HUES64 (cell line): ENCODE measurements around the gene PARP4.
"Not testable (repeated sequence)": the region's sequence is repeated elsewhere in the genome, so short reads cannot be mapped to it uniquely, and the experiment has no call there.

Source experiments
- H3K27ac ChIP-seq: 2 replicates; pipeline ENCODE4 v1.7.0; 2013; ENCODE audit warnings: low read depth, low read length, inconsistent platforms
- H3K27me3 ChIP-seq: 2 replicates; pipeline ENCODE4 v1.6.1; 2013; ENCODE audit warnings: mild to moderate bottlenecking, low read length; ENCODE audit not compliant: insufficient read depth
- H3K36me3 ChIP-seq: 2 replicates; pipeline ENCODE4 v1.6.1; 2013; ENCODE audit warnings: mild to moderate bottlenecking, low read length; ENCODE audit not compliant: insufficient read depth
- H3K4me1 ChIP-seq: 2 replicates; pipeline ENCODE4 v1.6.1; 2013; ENCODE audit warnings: mild to moderate bottlenecking, low read length, moderate library complexity; ENCODE audit not compliant: insufficient read depth
- H3K4me3 ChIP-seq: 2 replicates; pipeline ENCODE4 v1.5.1; 2013; ENCODE audit warnings: mild to moderate bottlenecking, low read length, moderate library complexity
- H3K9ac ChIP-seq: 2 replicates; pipeline ENCODE4 v1.6.1; 2013; ENCODE audit warnings: mild to moderate bottlenecking, low read depth, low read length
- H3K9me3 ChIP-seq: 2 replicates; pipeline ENCODE4 v1.6.1; 2013; ENCODE audit warnings: low read depth, low read length; ENCODE audit not compliant: insufficient read depth
- WGBS: fragments of 150-250, 120-280 bp; methylation state at CpG from one replicate; pipeline ENCODE4 v1.1.7; 2013; ENCODE audit warnings: missing lambda C conversion rate; 5-methylcytosine and 5-hydroxymethylcytosine counted together

PARP4 gene

DNA sequence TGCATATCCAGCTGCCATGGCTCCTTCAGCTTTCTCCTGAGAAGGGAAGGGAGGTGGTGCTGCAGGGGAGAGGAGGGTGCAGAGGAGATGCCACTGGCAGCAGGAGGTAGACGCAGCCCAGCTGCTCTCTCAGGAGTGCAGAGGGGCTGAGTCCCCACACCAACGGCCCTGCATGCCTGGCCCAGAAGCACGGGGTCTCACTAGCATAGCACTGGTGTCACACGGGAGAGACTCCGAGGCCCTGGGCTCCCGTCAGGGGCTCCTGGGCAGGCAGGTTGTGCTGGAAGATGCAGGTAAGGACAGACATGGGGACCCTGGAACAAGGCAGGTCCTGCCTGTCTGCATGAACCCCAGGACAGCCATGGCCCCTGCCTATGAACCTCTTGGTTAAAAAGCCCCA lies 123.1 kb downstream of the PARP4 start:
- no peaks in the 10 kb centered on the region for H3K9me3 ChIP-seq
- H3K4me1 ChIP-seq: no peaks in the 10 kb centered on the region

DNA sequence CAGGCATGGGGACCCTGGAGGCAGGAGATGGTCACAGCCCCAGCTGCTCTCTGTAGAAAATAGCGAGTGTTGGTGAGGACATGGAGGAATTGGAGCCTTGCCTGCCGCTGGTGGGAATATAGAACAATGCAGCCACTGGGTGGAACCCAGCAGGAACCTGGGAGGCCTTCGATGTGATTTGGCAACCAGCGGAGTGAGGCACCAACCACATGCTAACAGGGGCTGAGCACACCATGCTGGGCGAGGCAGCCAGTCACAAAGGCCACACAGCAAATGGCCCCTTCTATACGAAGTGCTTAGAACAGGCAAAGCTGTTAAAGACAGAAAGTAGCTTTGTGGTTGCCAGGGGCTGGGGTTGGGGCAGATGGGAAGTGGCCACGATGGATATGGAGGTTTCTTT lies 123.8 kb downstream of the PARP4 start:
- H3K27ac ChIP-seq, H3K9me3 ChIP-seq, H3K27me3 ChIP-seq, H3K4me3 ChIP-seq, H3K9ac ChIP-seq, H3K36me3 ChIP-seq, H3K4me1 ChIP-seq: not testable (repeated sequence)
- WGBS: 70% methylated on average over 6 of the region's 7 CpGs

More for the DNA sequence above, 123.1 kb downstream of the PARP4 start:
- 88% methylated on average over 6 of the region's 6 CpGs for WGBS
- H3K36me3 ChIP-seq: no peaks in the 10 kb centered on the region
- H3K27ac ChIP-seq: no peak overlapping the region
- H3K27me3 ChIP-seq: no peaks in the 10 kb centered on the region
- no peak overlapping the region for H3K4me3 ChIP-seq
- no peak overlapping the region for H3K9ac ChIP-seq

DNA sequence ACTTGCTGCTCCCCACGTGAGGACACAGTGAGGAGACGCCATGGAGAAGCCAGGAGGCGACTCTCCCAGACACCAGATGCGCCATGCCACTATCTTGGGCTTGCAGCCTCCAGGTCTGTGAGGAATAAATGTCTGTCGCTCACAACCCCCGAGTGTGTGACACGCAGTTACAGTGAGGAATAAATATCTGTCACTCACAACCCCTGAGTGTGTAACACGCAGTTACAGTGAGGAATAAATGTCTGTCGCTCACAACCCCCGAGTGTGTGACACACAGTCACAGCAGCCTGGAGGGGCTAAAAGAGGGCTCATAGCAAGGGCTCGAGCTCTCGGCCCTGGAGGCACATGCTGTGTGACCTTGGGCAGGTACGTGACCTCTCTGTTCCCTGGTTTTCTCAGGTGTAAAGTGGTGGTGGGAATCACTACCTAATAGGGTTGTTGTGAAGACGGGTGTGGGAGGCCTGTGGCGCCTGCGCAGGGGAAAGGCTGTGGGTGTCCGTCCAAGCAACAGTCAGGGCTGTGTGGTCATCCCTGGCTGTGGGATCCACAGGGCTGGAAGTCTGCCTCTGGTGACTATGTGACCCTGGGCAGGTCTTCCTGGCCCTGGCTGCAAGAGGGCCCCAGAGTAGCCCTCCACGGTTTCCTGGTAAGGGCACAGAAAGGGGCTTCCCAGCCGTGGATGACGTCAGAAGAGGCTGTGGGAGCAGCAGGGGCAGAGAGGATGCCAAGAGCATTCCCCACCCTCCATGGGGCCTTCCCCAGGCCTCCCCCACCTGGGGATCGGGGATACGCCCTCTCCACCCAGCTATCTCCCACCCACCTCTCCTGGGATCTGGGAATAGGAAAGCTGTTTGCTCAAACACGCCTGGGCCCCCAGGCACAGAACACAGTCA lies 125.5 kb downstream of the PARP4 start:
- no peaks in the 10 kb centered on the region for H3K27me3 ChIP-seq
- no peaks in the 10 kb centered on the region for H3K9me3 ChIP-seq
- WGBS: 86% methylated on average over 23 of the region's 23 CpGs
- no peak overlapping the region for H3K4me3 ChIP-seq
- no peaks in the 10 kb centered on the region for H3K4me1 ChIP-seq
- no peak overlapping the region for H3K27ac ChIP-seq
- no peak overlapping the region for H3K9ac ChIP-seq
- H3K36me3 ChIP-seq: no peaks in the 10 kb centered on the region

DNA sequence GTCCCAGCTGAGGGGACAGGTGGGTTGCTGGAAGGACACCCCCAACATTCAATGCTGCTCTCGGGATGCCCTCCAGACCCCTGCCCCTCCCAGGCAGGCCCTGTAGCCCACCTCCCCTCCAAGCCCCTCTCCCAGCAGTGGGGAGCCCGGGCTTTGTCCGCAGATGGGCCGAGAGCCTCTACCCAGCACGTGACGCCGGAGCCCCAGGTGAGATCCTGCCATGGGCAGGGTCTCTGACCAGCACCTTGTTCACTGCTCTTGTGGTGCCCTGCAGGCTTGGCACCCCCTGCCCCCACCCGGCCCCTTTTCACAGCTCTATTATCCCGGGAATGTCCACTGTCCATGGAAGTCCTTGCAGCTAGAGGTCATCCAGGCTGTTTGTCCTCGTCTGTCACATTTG lies 126.7 kb downstream of the PARP4 start:
- H3K27ac ChIP-seq: no peak overlapping the region
- no peak overlapping the region for H3K9ac ChIP-seq
- no peaks in the 10 kb centered on the region for H3K9me3 ChIP-seq
- WGBS: 96% methylated on average over 10 of the region's 10 CpGs
- no peaks in the 10 kb centered on the region for H3K36me3 ChIP-seq
- H3K27me3 ChIP-seq: no peaks in the 10 kb centered on the region
- 0 out of 2 replicates have a peak, but pooled peaks cover 4% of the 10 kb centered on the region for H3K4me1 ChIP-seq
- H3K4me3 ChIP-seq: no peak overlapping the region

DNA sequence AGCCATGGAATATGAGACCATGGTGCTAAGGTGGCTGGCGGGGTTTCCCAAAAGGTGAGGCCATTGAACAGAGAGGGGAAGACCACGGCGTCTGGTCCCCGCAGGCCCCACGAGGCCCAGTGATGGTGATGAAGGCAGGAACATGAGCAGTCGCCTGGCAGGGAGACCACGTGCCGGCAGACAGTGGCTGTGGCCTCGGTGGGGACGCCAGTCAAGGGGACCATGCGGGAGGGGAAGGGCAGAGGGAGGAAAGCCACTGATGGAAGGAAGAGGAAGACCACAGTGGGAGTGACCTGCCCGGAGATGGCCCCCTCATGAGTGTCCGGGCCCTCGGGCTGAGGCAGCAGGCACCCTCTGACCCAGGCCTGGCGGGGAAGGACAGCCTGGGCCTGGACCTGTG lies 127.6 kb downstream of the PARP4 start:
- 96% methylated on average over 14 of the region's 15 CpGs for WGBS
- not testable (repeated sequence) for H3K9ac ChIP-seq, H3K27ac ChIP-seq

DNA sequence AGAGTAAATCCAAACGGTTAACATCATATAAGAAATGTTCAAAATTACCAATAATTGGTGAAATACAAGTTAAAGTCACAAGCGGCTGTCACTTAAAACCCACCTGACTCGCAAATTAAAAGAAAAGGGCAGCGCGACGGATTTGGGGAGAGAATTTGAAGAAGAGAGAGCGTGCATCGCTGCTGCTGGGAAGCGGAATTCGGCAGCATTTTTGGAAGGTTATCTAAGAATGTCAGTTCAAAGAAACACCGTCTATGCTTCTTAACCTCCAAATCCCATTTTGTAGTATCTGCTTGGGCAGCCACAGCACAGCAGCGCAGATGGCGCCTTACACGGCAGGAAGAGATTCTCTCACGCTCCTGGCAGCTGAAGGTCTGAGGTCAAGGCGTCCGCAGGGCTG lies 128.5 kb downstream of the PARP4 start:
- H3K9me3 ChIP-seq, H3K27me3 ChIP-seq, H3K4me3 ChIP-seq, H3K4me1 ChIP-seq, H3K36me3 ChIP-seq, H3K9ac ChIP-seq, H3K27ac ChIP-seq: not testable (repeated sequence)
- 95% methylated on average over 16 of the region's 17 CpGs for WGBS

More for the DNA sequence above, 127.6 kb downstream of the PARP4 start:
- H3K36me3 ChIP-seq, H3K9me3 ChIP-seq, H3K4me3 ChIP-seq, H3K27me3 ChIP-seq, H3K4me1 ChIP-seq: not testable (repeated sequence)

DNA sequence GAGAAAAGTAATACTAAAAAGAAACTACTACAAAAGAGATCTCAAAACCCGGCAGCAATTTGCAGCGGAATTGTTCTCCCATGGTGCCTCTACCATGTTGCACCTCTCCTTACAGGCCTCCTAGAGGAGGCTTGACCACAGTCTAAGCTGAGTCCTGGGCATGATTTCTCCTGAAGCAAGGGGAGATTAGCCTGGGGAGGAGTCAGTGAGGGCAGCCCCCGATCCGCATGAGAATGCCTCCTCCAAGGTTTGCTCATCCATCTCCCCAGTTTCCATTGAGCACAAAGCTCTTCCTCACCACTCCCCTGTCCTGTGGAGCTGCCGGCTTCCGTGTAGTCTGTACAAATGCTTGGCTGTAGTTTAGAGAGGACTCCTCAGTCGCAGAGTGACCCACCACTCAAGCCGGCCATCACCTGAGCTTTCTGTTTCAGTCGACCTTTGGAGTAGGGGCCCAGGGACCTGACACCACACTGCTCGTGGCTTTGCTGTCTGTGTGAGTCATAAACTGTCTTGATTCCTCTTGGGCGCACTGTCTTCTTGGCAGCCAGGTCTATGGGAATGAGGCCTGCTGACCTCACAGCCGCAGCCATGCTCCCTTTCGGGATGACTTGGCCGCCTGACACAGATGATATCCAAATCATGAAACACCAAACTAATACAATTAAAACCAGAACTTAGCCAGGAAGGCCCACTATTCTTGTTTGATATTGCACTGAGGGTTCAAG lies 130.9 kb downstream of the PARP4 start:
- Histone ChIP-seq H3K36me3 (no peaks in the 10 kb centered on the region), H3K9ac (no peak overlapping the region), H3K27ac (no peak overlapping the region), H3K27me3 (no peaks in the 10 kb centered on the region), H3K4me1 (0 out of 2 replicates have a peak, but pooled peaks cover 4% of the 10 kb centered on the region), H3K9me3 (no peaks in the 10 kb centered on the region), H3K4me3 (no peak overlapping the region)
- WGBS: 82% methylated on average over 14 of the region's 14 CpGs

DNA sequence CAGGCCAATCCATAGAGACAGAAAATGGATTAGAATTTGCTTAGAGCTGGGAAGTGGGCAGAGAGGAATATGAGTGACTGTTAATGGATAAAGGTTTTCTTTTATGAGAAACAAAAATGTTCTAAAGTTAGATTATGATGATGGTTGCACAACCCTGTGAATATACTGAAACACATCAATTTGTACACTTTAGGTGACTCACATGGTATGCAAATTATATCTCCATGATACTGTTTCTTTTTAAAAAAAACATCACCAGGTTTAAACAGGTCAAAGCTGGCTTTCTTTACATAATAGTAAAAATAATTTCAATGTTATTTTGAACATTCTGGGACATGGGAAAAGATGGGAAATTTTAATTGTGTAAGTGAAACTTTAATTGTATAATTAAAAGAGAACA lies 131.7 kb downstream of the PARP4 start:
- H3K9ac ChIP-seq, H3K4me1 ChIP-seq, H3K27ac ChIP-seq, H3K4me3 ChIP-seq, H3K9me3 ChIP-seq, H3K27me3 ChIP-seq, H3K36me3 ChIP-seq: not testable (repeated sequence)

DNA sequence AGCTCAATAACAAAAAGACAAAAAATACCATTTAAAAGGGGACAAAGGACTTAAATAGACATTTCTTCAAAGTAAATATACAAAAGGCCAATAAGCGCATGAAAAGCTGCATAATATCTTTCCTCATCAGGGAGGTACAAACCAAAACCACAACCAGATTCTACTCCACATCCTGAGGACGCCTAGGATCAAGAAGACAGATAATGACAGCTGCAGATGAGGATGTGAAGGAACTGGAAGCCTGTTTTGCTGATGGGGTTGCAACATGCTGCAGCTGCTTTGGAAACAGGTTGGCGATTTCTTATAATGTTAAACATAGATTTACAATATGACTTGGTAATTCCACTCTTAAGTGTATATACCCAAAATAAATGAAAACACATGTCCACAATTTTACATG lies 132.4 kb downstream of the PARP4 start:
- not testable (repeated sequence) for H3K4me1 ChIP-seq, H3K9ac ChIP-seq, H3K27ac ChIP-seq, H3K27me3 ChIP-seq, H3K36me3 ChIP-seq, H3K4me3 ChIP-seq, H3K9me3 ChIP-seq
- WGBS: 100% methylated on average over 1 of the region's 3 CpGs

DNA sequence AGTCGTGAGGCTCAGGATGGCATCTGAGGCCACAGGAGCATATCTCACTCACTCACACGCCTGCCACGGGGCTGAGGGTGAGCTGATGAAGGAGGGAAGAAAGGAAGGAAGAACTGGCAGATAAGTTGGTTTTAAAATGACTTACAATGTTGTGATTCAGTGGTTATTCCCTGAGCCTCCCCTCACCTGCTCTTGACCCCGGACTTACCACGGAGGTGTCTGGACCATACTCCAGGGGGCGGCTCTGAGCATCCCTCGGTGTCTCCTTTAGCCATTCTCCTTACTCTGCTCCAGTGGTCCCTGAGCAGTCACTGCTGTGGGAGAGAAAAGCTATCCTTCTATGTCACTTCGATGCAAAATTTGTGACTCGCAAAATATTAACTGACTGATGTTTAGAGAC lies 141.3 kb downstream of the PARP4 start:
- H3K9ac ChIP-seq, H3K4me1 ChIP-seq, H3K9me3 ChIP-seq, H3K27ac ChIP-seq, H3K27me3 ChIP-seq, H3K4me3 ChIP-seq, H3K36me3 ChIP-seq: not testable (repeated sequence)
- WGBS: 91% methylated on average over 9 of the region's 9 CpGs
